Testis (tissue), 2 donors: ENCODE results near the gene SELE.

Experiments
- CTCF ChIP-seq, 3 experiments: fragments of 450-650 bp in 2 of 3; fragments of 200-600 bp in 1 of 3; sonication (generic) in 1 of 3; IDR thresholded peaks; one replicate each; pipeline ENCODE4 v1.5.1; 2016 to 2019; ENCODE audit warnings: antibody characterized with exemption in 3 of 3, mild to moderate bottlenecking in 2 of 3, moderate library complexity in 1 of 3
- POLR2A ChIP-seq: fragments of 450-650 bp; IDR thresholded peaks from one replicate; pipeline ENCODE4 v1.6.1; 2017; ENCODE audit warnings: antibody characterized with exemption, mild to moderate bottlenecking, moderate library complexity

GRCh38 chr1:169727307-169727706 is 6.6 kb downstream of the SELE start:
- no peak for TF ChIP-seq CTCF (IDR thresholded peaks at IDR 0.05)
- no peak for TF ChIP-seq POLR2A
